GM20431 (cell line): ENCODE measurements around the gene TGFBR2.

Source experiments
- in situ Hi-C: fragments of 300-500 bp; cut with MseI, MboI; formaldehyde crosslinking; loops from one replicate; pipeline ENCODE4 v1.15.0; 2020; ENCODE audit warnings: low sequenced_read_pairs; ENCODE audit not compliant: unreplicated experiment

The TGFBR2 gene

DNA sequence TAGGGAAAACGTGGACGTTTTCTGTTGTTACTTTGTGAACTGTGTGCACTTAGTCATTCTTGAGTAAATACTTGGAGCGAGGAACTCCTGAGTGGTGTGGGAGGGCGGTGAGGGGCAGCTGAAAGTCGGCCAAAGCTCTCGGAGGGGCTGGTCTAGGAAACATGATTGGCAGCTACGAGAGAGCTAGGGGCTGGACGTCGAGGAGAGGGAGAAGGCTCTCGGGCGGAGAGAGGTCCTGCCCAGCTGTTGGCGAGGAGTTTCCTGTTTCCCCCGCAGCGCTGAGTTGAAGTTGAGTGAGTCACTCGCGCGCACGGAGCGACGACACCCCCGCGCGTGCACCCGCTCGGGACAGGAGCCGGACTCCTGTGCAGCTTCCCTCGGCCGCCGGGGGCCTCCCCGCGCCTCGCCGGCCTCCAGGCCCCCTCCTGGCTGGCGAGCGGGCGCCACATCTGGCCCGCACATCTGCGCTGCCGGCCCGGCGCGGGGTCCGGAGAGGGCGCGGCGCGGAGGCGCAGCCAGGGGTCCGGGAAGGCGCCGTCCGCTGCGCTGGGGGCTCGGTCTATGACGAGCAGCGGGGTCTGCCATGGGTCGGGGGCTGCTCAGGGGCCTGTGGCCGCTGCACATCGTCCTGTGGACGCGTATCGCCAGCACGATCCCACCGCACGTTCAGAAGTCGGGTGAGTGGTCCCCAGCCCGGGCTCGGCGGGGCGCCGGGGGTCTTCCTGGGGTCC, at the start of gene TGFBR2:
TGFBR2 (plus strand) TSS at position 301 of the 731 bp plus-strand sequence; CDS start at position 584, 283 bp downstream.
- in situ Hi-C loops: no loop called here

DNA sequence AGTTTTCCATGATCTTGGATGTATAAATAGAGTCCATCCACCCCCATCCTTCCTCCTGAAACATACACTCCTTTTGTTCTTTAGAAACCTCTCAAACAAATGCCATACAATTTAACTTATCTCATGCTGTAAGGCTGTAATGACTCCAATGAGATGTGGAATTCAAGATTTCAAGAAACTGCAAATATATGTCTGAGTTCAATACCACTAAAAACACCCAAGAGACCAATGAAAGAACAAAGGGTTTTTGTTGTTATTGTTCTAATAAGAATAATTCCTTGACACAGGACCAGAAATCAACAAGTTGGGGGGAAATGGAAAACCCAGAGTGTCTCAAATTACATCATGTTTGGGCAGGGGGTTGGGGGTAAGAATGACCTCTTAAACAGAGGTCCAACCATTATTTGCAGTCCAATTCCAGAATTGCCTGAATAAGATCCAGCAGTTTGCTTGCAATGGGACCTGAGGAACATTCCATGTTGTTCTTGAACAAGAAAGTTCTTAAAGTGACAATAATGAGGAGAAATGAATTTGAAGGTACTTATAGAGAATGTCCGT, 48.6 kb upstream of the TGFBR2 start:
- in situ Hi-C loops: no loop called here

DNA sequence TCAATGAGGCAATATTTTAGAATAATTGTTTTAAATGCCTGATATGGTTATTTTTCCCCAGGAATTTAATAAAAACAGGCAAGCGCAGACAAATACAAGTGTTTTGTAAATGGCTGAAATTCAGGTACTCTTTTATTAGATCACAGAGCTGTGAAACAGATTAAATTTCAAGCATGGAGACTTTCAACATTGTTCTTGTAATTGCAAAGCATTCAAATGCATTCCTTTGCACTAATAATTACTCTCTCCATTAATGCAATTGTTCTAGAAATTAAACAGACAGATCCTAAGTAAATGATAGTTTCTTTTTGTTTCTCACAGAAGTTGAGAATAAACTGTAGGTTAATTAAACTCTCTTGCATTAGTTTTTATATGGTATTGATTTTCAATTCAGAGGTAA, 42.4 kb upstream of the TGFBR2 start:
- in situ Hi-C loops: no loop called here

DNA sequence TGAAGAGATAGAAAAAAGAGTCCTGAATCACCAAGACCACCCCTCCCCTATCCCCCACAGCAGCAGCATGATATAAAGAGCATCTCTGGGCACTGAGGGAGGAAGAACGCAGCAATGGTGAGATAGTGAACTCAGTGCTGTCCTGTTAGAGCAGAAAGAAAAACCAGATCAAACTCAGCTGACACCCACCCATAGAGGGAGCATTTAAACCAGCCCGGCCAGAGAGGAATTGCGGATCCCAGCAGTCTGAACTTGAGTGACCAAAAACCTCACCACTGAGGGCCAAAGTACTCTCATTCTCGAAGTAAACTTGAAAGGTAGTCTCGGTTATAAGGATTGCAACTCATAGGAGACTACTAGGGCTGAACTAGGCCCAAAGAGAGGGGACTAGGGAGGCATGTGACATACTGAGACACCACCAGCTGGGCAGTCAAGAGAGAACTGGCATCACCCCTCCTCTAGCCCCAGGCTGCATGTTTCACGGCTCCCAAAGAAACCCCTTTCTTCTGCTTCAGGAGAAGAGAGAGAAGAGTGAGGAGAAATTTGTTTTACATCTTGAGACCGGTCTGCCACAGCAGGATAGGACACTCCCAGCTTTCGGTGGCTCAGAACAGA, 39.2 kb upstream of the TGFBR2 start:
- in situ Hi-C loops: no loop called here

DNA sequence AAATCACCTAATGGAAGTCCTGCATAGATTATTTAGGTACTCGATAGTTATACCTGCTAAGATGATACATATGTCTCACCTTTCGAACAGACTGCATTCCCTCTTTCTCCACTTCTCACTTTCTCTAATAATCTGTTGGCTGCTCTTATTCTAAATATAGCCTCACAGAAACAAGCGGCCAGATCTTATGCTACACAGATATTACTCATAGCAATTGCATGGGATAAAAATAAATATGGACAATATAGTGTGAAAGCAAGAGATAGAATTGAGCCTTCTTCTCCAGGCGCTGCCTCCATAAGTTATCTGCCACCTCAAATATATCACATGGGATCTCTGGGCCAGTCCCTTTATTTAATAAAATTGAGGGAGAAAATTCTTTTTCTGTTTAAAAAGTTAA, 29.5 kb upstream of the TGFBR2 start:
- in situ Hi-C loops: no loop called here

DNA sequence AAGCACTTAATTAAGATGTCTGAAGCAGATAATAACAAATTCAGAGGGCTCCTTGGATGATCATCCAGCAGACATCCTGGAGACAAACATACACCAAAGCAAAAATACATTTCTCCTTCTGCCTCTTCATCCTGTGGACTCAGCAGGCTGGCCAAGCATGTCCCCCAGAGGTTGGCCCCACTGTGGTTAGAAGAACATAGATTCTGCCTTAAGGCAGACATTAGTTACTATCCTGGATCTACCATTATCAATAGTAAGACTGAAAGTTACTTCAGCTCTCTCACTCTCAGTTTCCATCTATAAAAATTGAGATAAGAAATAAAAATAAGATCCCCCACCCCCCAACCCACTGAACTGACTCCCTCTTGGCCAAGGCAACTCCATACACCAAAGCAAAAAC, 28.6 kb upstream of the TGFBR2 start:
- in situ Hi-C loops: no loop called here

DNA sequence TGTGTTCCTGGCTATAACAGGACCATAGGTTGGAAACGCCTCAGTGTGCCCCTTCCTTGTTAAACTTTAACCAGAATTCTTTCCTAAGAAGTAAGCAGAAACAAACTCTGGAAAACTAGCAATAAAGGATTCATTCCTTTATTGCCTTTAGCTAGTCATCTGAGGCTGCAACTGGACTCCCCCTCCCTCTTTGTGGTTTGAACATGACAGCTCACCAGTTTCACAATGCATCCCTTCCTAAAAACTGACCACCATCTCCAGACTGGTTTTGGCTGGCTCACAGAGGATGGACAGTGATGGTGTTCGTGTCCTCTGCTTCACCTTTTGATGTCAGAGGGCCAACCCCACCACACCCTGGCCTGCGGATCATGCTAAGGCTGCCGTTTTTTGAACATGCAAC, 27.9 kb upstream of the TGFBR2 start:
- in situ Hi-C loops: no loop called here

DNA sequence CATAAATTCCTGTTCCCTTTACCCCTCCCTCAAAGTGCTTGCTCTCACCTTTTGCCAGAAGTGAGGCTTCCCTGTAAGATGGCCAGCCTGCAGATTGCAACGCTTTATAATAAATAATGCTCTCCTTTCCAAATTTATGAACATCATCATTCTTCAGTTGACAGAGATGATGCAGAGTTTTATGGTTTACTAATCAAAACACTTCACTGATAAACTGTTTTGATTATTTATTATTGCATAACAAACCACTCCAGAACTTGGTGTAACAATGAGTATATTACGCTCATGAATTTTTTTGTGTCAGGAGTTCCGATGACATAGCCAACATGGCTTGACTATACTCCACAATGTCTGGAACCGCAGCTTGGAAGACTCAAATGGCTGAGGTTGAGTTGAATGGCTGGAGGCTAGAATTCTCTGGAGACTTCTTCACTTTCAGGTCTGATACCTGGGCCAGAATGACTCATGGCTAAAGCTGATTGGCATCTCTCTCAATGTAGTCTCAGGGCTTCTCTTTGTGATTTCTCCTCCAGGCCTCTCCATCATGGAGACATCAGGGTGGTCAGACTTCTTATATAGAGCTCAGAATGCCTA, 27.3 kb upstream of the TGFBR2 start:
- in situ Hi-C loops: no loop called here

DNA sequence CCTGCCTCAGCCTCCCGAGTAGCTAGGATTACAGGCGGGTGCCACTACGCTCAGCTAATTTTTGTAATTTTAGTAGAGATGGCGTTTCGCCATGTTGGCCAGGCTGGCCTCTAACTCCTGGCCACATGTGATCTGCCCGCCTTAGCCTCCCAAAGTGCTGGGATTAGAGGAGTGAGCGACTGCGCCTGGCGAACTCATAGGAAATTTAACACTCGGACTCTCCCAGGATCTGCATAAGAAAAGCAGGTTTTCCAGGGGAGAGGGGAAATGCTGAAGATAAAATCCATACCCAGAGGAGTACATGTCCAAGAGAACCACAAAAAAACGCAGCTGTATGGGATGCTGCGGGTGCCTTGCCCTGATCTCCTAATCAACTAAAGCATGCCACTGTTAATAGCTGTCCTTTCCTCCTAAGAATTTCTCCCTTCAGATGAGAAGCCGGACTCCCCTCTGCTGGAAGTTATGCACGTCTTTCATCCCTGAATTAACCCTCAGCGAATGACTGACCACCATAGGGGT, 25.3 kb upstream of the TGFBR2 start:
- in situ Hi-C loops: no loop called here

DNA sequence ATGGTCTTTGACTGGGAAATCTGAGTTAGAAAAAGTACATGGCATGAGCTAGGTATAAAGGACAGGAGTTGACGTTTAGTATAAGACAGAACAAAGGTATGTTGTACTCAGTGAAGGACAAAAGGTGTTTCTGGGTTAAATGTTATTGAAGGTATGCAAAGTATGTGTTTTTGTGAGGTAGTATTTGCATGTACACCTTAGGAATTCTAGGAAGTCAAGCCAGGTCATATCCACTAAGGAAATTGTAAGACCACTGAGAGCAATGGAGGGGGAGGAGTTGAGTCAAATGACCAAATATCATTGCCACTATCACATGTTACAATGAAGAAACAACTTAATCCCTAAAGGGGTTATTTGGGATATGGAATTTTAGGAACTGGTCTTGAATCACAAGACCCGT, 24.4 kb upstream of the TGFBR2 start:
- in situ Hi-C loops: no loop called here

DNA sequence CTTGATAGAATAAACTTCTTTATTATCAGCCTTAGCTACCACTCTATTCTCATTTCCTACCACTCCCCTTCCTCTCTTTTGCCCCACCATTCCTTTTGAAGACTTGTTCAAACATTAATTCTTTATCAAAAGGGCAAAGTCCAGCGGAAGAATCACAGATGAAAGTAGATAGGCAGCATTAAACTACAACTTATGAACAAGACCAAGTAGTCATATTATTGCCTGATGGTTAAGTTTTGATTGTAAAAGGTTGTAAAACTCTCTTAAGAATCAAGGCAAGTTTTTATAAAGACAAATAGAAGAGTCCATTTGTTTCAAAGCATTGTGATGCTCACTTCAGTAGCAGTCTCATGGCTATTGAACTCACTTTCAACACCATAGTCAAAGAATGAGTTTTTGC, 22.4 kb upstream of the TGFBR2 start:
- in situ Hi-C loops: no loop called here

DNA sequence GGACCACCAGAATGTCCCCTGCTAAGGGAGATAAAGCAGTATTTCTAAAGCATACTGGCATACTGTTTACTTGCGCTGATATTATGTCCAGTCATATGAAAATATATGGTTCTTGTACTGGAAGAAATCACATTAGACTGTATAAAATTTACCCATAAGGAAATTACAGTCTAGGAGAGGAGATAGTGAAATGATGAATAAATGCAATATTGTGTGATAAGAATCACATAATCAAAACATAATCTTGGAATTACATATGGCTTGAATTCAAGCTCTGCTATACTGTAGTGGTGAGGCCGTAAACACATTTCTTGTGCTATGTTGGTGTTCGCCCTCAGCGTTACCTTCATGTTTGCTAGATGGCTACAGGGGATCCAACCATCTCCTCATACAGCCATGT, 20.7 kb upstream of the TGFBR2 start:
- in situ Hi-C loops: no loop called here

DNA sequence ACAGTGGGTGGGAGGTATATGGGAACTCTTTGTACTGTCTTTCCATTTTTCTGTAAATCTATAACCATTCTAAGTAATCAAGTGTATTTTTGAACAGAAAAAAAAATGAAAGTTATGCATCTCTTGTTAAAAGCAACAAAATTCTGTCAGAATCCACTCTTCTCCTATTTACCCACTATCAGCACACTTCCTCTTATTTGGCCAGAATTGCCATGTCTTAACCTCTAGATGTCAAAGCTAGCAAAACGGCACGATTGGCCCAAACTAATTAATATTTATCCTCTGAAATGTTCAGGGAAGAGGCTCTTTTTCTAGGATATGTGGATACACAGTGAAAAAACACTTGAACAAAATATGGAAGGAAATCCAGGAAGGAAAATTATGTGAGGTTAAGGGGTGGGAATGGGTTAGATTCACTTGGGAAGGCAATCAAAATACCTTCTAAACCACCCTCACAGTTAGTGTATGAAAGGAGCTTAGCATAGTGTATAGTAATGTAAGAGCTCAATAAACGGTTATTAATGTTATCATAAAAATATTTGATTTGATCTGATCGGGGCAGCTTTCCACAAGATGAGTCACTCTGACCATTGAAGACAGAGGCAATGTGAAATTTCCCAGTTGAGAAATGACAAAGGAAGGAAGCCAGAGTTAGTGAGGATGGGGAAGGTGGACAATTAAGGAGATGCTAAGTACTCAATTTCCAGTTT, 20.1 kb upstream of the TGFBR2 start:
- in situ Hi-C loops: no loop called here

DNA sequence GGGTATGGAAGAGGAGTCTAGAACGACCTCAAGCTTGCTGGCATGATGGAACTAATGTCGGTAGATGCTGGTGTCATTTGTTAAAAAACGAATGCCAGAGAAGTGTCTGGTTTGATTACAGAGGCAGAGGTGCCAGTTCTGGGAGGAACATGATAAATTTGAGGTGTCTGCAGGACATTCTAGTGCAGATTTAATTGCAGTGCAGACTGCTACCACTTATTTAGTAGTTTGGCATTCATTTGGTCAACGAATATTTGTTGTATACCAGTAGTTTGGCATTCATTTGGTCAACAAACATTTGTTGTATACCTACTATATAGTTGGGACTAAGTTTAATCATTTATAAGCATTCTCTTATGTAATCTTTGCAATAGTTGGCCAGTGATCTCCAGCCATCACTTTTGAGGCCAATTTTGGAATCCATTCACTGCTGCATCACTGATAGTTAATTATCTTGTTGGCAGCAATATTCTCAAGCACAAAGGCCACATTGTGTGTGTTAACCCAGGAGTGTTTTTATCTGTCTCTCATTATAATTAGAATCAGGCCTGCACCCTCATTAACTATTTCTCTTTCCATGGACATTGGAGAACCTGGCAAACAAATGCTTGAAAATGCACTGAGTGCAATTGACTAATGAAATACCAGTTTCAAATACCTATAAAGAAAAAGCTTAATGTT, 19.5 kb upstream of the TGFBR2 start:
- in situ Hi-C loops: no loop called here

DNA sequence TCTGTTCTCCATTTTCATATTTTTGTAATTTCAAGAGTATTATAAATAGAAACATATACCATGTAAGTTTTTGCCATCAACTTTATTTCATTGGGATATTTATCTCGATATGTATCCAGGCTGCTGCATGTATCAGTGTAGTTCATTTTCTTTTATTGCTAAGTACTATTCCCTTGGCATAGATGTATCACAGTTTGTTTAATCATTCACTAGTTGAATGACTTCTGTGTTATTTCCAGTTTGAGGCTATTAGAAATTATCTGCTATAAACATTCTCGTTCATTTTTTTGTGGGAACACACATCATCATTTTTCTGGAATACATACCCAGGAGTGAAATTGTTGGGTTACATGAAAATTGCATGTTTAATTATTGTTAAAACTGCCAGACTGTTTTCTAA, 18.5 kb upstream of the TGFBR2 start:
- in situ Hi-C loops: no loop called here

DNA sequence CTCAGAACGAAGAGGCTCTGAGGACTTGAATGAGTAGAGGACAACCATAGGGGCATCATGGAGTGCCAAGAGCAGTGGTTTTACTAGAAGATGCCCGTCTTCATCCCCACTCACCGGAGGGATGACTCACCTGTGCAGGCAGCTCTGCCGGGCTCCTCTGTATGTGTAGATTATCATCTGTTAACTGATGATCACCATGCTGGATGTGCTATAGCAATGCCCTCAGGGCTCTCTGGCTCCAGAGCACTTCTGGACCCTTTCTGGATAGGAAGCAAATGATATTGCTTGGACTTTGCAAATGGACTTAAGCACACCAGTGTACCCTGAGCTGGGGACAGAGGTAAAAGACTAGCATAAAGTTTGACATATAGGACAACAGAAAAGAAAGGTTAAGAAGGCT, 10.2 kb upstream of the TGFBR2 start:
- in situ Hi-C loops: no loop called here

DNA sequence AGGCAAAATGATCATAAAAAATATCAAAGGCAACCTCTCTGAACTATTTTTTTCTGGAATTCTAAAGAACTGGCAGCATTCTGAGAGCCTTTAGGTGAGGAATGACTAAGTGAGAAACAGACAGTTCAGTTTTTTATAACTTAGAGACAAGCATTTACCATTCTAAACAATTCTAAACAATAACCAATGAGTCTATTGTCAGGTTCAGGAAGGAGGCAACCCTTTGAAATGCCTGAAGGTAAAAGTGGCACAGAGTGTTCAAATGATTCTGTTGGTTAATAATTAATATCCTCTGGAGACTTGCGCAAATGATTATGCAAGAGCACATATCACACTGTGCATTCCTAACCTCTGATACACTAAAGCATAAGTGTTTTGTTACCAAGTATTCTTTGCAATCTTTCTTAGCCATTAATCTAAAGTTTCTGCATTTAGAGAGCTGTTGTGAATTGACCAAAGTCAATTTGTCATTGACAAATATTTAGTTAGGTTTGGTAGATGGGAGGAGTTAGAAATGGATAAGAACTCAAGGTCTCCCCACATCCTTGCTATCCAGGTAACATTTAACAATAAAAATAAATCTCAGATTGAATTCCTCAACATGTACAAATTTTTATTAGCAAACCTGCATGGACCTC, 9.2 kb upstream of the TGFBR2 start:
- in situ Hi-C loops: no loop called here

DNA sequence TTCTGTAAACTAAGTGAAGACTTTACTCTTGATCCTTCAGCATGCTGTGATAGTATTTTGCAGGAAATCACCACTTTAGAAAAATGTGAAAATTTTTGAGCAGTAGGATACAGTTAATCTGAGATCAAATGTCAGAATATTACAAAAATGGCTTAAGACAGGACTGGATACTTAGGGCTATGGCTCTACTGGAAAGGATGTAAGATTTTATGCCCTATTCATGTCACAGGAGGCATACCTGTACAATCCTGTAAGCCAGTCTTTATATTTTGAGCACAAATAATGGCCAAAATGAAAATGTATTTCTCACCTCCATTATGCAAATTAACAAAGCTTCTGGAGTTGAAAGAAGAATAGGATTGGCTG, 8.6 kb upstream of the TGFBR2 start:
- in situ Hi-C loops: no loop called here

DNA sequence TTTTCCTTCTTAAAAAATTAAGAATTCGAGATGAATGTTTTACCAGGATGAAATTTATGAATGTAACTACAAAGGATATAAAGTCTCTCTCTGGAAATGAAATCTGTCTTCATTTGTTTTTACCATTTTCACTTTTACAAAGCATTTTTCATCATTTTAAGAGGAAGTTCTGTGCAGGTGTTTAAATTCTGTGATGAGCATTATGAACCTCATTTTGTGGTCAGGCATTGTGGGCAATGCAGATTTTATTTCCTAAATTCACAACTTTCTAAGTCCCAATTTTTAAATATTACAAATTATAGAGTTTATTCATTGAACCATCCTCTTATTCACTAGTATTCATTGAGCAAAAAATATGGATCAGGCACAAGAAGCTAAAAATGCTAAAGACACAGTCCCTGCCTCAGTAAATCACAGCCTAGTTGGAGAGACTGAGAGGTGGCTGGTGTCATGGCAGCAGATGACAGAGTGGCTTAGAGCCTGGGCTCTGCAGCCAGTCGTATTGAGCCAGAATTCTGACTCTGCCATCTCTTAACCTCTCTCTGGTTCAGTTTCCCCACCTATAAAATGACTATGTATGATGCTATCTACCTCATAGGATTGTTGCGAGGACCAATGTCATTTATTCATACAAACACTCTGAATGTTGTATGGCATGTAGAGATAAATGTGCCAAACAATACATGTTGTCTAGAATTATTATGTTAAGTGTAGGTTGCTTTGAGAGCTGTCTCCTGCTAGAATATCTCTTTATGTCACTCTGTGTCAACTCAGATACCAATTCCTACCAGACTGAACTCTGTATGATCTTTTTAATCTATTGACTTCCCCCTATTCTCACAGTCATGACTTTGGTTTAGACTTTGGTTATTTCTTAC, 7.5 kb upstream of the TGFBR2 start:
- in situ Hi-C loops: no loop called here
